Liver (tissue), 9 donors: Measurements from ENCODE around the gene ADGRV1. TPM values are rescaled to one million over a fixed set of nuclear protein-coding genes. Genes with fewer than 3 reads are reported as not detected.

Experiments
- DNase-seq: peaks from one replicate; pipeline ENCODE4 v3.0.0-alpha.2; 2017; ENCODE audit warnings: low spot score
- H3K27ac ChIP-seq, 2 donors: one replicate each; pipeline ENCODE4 v1.7.0; 2013; ENCODE audit warnings: inconsistent platforms in 2 of 2, low read length in 2 of 2, control low read depth in 1 of 2, low read depth in 1 of 2, mild to moderate bottlenecking in 1 of 2
- H3K27me3 ChIP-seq, 4 donors: one replicate each; pipeline versions ENCODE4 v1.6.1 to v1.7.0; 2013; ENCODE audit warnings: low read length in 3 of 4, inconsistent platforms in 1 of 4, mild to moderate bottlenecking in 1 of 4, moderate library complexity in 1 of 4; ENCODE audit not compliant: control insufficient read depth in 4 of 4, insufficient read depth in 4 of 4
- H3K36me3 ChIP-seq, 4 donors: one replicate each; pipeline versions ENCODE4 v1.6.1 to v1.7.0; 2013; ENCODE audit warnings: low read length in 3 of 4, mild to moderate bottlenecking in 3 of 4, low read depth in 1 of 4, moderate library complexity in 1 of 4; ENCODE audit not compliant: control insufficient read depth in 4 of 4, insufficient read depth in 3 of 4
- H3K4me1 ChIP-seq, 4 donors: one replicate each; pipeline versions ENCODE4 v1.6.1 to v1.7.0; 2013; ENCODE audit warnings: low read length in 3 of 4, mild to moderate bottlenecking in 3 of 4, moderate library complexity in 1 of 4; ENCODE audit not compliant: control insufficient read depth in 4 of 4, insufficient read depth in 4 of 4
- H3K4me3 ChIP-seq, 3 donors: one replicate each; pipeline versions ENCODE4 v1.6.1 to v1.7.0; 2013; ENCODE audit warnings: low read length in 3 of 3, control low read depth in 1 of 3, low read depth in 1 of 3, mild to moderate bottlenecking in 1 of 3
- H3K9ac ChIP-seq, 2 donors: one replicate each; pipeline ENCODE4 v1.7.0; 2013; ENCODE audit warnings: low read length in 2 of 2, mild to moderate bottlenecking in 2 of 2, moderate library complexity in 2 of 2, control low read depth in 1 of 2, low read depth in 1 of 2
- H3K9me3 ChIP-seq, 4 donors: one replicate each; pipeline versions ENCODE4 v1.6.1 to v1.7.0; 2013; ENCODE audit warnings: low read length in 3 of 4; ENCODE audit not compliant: control insufficient read depth in 4 of 4
- CTCF ChIP-seq: fragments of 150-350 bp; IDR thresholded peaks from 2 replicates; pipeline ENCODE4 v1.5.1; 2017; ENCODE audit warnings: improper control_type of control experiment, low read depth, low read length; ENCODE audit not compliant: missing input control
- EGR1 ChIP-seq, 2 donors: IDR thresholded peaks; 2 replicates each; pipeline ENCODE4 v1.6.1; 2016 to 2018; ENCODE audit warnings: antibody characterized with exemption in 2 of 2, low read depth in 2 of 2
- FOXA1 ChIP-seq: IDR thresholded peaks from 2 replicates; pipeline ENCODE4 v1.6.1; 2016; ENCODE audit warnings: antibody characterized with exemption
- FOXA2 ChIP-seq: IDR thresholded peaks from 2 replicates; pipeline ENCODE4 v1.6.1; 2016; ENCODE audit warnings: antibody characterized with exemption
- GABPA ChIP-seq, 2 donors: IDR thresholded peaks in 1 of 2; conservative IDR thresholded peaks in 1 of 2; 2 replicates each; pipeline ENCODE4 v1.6.1; 2016; ENCODE audit warnings: antibody characterized with exemption in 2 of 2, mild to moderate bottlenecking in 1 of 2, moderate library complexity in 1 of 2
- HNF4A ChIP-seq, 2 donors: conservative IDR thresholded peaks; 2 replicates each; pipeline ENCODE4 v1.6.1; 2016; ENCODE audit warnings: antibody characterized with exemption in 2 of 2, mild to moderate bottlenecking in 2 of 2
- HNF4G ChIP-seq: IDR thresholded peaks from 2 replicates; pipeline ENCODE4 v1.6.1; 2016; ENCODE audit warnings: antibody characterized with exemption
- JUND ChIP-seq, 2 donors: IDR thresholded peaks; 2 replicates each; pipeline ENCODE4 v1.6.1; 2016; ENCODE audit warnings: antibody characterized with exemption in 2 of 2
- NR2F2 ChIP-seq: IDR thresholded peaks from 2 replicates; pipeline ENCODE4 v1.6.1; 2016; ENCODE audit warnings: antibody characterized with exemption
- RAD21 ChIP-seq, 2 donors: IDR thresholded peaks; 2 replicates each; pipeline ENCODE4 v1.6.1; 2016; ENCODE audit warnings: antibody characterized with exemption in 2 of 2, mild to moderate bottlenecking in 2 of 2
- RXRA ChIP-seq, 2 donors: IDR thresholded peaks; 2 replicates each; pipeline ENCODE4 v1.6.1; 2017 to 2018; ENCODE audit warnings: antibody characterized with exemption in 2 of 2, mild to moderate bottlenecking in 1 of 2
- SP1 ChIP-seq: IDR thresholded peaks from 2 replicates; pipeline ENCODE4 v1.6.1; 2018; ENCODE audit warnings: antibody characterized with exemption, mild to moderate bottlenecking
- TAF1 ChIP-seq: conservative IDR thresholded peaks from 2 replicates; pipeline ENCODE4 v1.6.1; 2016; ENCODE audit warnings: antibody characterized with exemption, mild to moderate bottlenecking
- YY1 ChIP-seq: IDR thresholded peaks from 2 replicates; pipeline ENCODE4 v1.6.1; 2016; ENCODE audit warnings: antibody characterized with exemption, mild to moderate bottlenecking
- ZBTB33 ChIP-seq: IDR thresholded peaks from 2 replicates; pipeline ENCODE4 v1.6.1; 2016; ENCODE audit warnings: antibody characterized with exemption
- polyA plus RNA-seq, 2 donors: library from polyadenylated mRNA; stranded (reverse) in 1 of 2; unstranded in 1 of 2; fragments of 200-250 nt in 1 of 2; fragments of >200 nt in 1 of 2; fragmentation: Nextera tagmentation in 1 of 2; extraction: Ambion mirVana in 1 of 2; gene quantifications; one replicate each; pipeline versions ENCODE4 v1.2.1 to v1.2.3, GENCODE V29; 2013 to 2015
- total RNA-seq, 2 donors: library from RNA; depleted of rRNA; stranded (reverse); fragments of >200 nt; gene quantifications; one replicate each; pipeline ENCODE4 v1.2.3, GENCODE V29; 2014
- TF ChIP-seq, protein P1 (sequence below): IDR thresholded peaks from 2 replicates; pipeline ENCODE4 v1.6.1; 2016; ENCODE audit warnings: antibody characterized with exemption, mild to moderate bottlenecking
- TF ChIP-seq, protein P2 (sequence below): IDR thresholded peaks from 2 replicates; pipeline ENCODE4 v1.6.1; 2016; ENCODE audit warnings: antibody characterized with exemption
- TF ChIP-seq, protein P3 (sequence below): IDR thresholded peaks from 2 replicates; pipeline ENCODE4 v1.6.1; 2016; ENCODE audit warnings: antibody characterized with exemption
- donor health status: healthy.
- donor health status: healthy.
- donor health status: healthy.
- donor health status: healthy.
- donor health status: healthy.

Gene ADGRV1
- total and polyA plus RNA-seq, 4 donors, result 5.1 to 15.5 (median 9.6) TPM

GRCh38 chr5:90962481-90962880 is 403.9 kb downstream of the ADGRV1 start:
- Histone ChIP-seq H3K4me1 (no peaks in the 10 kb centered on the region), H3K9ac (no peak overlapping the region), H3K27ac (no peak overlapping the region), H3K9me3 (no peaks in the 10 kb centered on the region), H3K36me3 (no peaks in the 10 kb centered on the region), H3K27me3 (no peaks in the 10 kb centered on the region), H3K4me3 (no peak overlapping the region)
- no peak for DNase-seq
- TF ChIP-seq, protein P1, sequence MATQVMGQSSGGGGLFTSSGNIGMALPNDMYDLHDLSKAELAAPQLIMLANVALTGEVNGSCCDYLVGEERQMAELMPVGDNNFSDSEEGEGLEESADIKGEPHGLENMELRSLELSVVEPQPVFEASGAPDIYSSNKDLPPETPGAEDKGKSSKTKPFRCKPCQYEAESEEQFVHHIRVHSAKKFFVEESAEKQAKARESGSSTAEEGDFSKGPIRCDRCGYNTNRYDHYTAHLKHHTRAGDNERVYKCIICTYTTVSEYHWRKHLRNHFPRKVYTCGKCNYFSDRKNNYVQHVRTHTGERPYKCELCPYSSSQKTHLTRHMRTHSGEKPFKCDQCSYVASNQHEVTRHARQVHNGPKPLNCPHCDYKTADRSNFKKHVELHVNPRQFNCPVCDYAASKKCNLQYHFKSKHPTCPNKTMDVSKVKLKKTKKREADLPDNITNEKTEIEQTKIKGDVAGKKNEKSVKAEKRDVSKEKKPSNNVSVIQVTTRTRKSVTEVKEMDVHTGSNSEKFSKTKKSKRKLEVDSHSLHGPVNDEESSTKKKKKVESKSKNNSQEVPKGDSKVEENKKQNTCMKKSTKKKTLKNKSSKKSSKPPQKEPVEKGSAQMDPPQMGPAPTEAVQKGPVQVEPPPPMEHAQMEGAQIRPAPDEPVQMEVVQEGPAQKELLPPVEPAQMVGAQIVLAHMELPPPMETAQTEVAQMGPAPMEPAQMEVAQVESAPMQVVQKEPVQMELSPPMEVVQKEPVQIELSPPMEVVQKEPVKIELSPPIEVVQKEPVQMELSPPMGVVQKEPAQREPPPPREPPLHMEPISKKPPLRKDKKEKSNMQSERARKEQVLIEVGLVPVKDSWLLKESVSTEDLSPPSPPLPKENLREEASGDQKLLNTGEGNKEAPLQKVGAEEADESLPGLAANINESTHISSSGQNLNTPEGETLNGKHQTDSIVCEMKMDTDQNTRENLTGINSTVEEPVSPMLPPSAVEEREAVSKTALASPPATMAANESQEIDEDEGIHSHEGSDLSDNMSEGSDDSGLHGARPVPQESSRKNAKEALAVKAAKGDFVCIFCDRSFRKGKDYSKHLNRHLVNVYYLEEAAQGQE, result no peak
- TF ChIP-seq RAD21 (IDR thresholded peaks at IDR 0.05) (no peak), FOXA1 (no peak), HNF4G (no peak), HNF4A (conservative IDR thresholded peaks at IDR 0.05) (no peak), RXRA (IDR thresholded peaks at IDR 0.05) (no peak), NR2F2 (no peak), YY1 (no peak), CTCF (no peak), SP1 (no peak), ZBTB33 (no peak), JUND (IDR thresholded peaks at IDR 0.05) (no peak), EGR1 (IDR thresholded peaks at IDR 0.05; ENCODE audit: low read depth in 2 of 2) (no peak), TAF1 (no peak), GABPA (IDR thresholded peaks at IDR 0.05 in 1 of 2, conservative IDR thresholded peaks at IDR 0.05 in 1 of 2) (no peak), FOXA2 (no peak)
- TF ChIP-seq, protein P2, sequence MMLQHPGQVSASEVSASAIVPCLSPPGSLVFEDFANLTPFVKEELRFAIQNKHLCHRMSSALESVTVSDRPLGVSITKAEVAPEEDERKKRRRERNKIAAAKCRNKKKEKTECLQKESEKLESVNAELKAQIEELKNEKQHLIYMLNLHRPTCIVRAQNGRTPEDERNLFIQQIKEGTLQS, result no peak
- TF ChIP-seq, protein P3, sequence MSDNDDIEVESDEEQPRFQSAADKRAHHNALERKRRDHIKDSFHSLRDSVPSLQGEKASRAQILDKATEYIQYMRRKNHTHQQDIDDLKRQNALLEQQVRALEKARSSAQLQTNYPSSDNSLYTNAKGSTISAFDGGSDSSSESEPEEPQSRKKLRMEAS, result no peak
